Panc1 (cell line): ENCODE measurements around the gene MFAP5. TPM values are rescaled to one million over a fixed set of nuclear protein-coding genes. Genes with fewer than 3 reads are reported as not detected.

ENCODE experiments used
- ATAC-seq: fragments of 200-7000 bp; cut with Tn5 transposase; 2 replicates; pipeline ENCODE4 v1.9.1; 2020; ENCODE audit warnings: mild to moderate bottlenecking, moderate library complexity
- BruUV-seq: library from RNA; stranded (reverse); fragments of 400-500 nt; replicated peaks from 2 replicates; lab custom pipeline; 2021; lab: Mats Ljungman, UMichigan
- CTCF ChIA-PET: fragments of 300-600 bp; sonication (Branson Sonifier 250); formaldehyde crosslinking; loops from one replicate; lab custom pipeline; 2022; ENCODE audit warnings: antibody characterized with exemption; lab: Charles Lee
- POLR2A ChIA-PET: fragments of 300-600 bp; sonication (Branson Sonifier 250); formaldehyde crosslinking; loops from one replicate; lab custom pipeline; 2022; ENCODE audit warnings: antibody characterized with exemption; lab: Charles Lee
- DNase-seq: peaks from one replicate; pipeline ENCODE4 v3.0.0-alpha.2; 2010; ENCODE audit warnings: low read depth, low spot score
- H3K27ac ChIP-seq: 2 replicates; pipeline ENCODE4 v1.5.1; 2011; ENCODE audit warnings: mild to moderate bottlenecking, low read length, inconsistent platforms
- H3K27me3 ChIP-seq: fragments of 200-500 bp; sonication (Bioruptor generic); 2 replicates; pipeline ENCODE4 v1.6.0; 2014; ENCODE audit warnings: low read length, inconsistent platforms; ENCODE audit not compliant: control insufficient read depth, insufficient read depth
- H3K36me3 ChIP-seq: fragments of 200-500 bp; sonication (Bioruptor generic); 2 replicates; pipeline ENCODE4 v1.5.1; 2014; ENCODE audit warnings: inconsistent platforms, mild to moderate bottlenecking, low read length, moderate library complexity; ENCODE audit not compliant: control insufficient read depth, insufficient read depth
- H3K4me1 ChIP-seq: 2 replicates; pipeline ENCODE4 v1.5.1; 2011; ENCODE audit warnings: inconsistent platforms, mild to moderate bottlenecking, low read length, moderate library complexity; ENCODE audit not compliant: control insufficient read depth, insufficient read depth
- H3K4me3 ChIP-seq, 2 experiments: 2 replicates each; pipeline ENCODE4 v1.5.1; 2011 to 2012; ENCODE audit warnings: low read depth in 2 of 2, low read length in 2 of 2, mild to moderate bottlenecking in 2 of 2, inconsistent platforms in 1 of 2, moderate library complexity in 1 of 2
- H3K9me3 ChIP-seq: fragments of 200-500 bp; sonication (Bioruptor generic); 2 replicates; pipeline ENCODE4 v1.5.1; 2014; ENCODE audit warnings: low read depth, mild to moderate bottlenecking, inconsistent platforms, low read length, moderate library complexity; ENCODE audit not compliant: control insufficient read depth, insufficient read depth
- CTCF ChIP-seq: fragments of 450-650 bp; IDR thresholded peaks from 2 replicates; pipeline ENCODE4 v1.5.1; 2017; ENCODE audit warnings: mild to moderate bottlenecking
- POLR2AphosphoS5 ChIP-seq: IDR thresholded peaks from 2 replicates; pipeline ENCODE4 v1.6.1; 2012; ENCODE audit warnings: mild to moderate bottlenecking, low read depth, low read length, moderate library complexity
- REST ChIP-seq, 2 experiments: IDR thresholded peaks; 2 replicates each; pipeline ENCODE4 v1.6.1; 2011 to 2012; ENCODE audit warnings: low read depth in 2 of 2, control low read depth in 1 of 2, low read length in 1 of 2, mild to moderate bottlenecking in 1 of 2, moderate library complexity in 1 of 2; ENCODE audit not compliant: insufficient read depth in 1 of 2
- SIN3A ChIP-seq: IDR thresholded peaks from 2 replicates; pipeline ENCODE4 v1.6.1; 2012; ENCODE audit warnings: low read depth, mild to moderate bottlenecking, low read length, moderate library complexity, borderline replicate concordance; ENCODE audit not compliant: insufficient read depth
- TCF7L2 ChIP-seq: IDR thresholded peaks from 2 replicates; pipeline ENCODE4 v1.6.1; 2011; ENCODE audit warnings: mild to moderate bottlenecking, low read depth, low read length, inconsistent platforms
- in situ Hi-C: cut with HindIII; loops from 2 replicates; pipeline ENCODE4 v1.10.0; 2016; ENCODE audit warnings: low sequenced_read_pairs, low pct_unique_long_range_greater_than_20kb
- intact Hi-C: fragments of 100-400 bp; cut with micrococcal nuclease; formaldehyde crosslinking; loops from one replicate; pipeline ENCODE4 v1.10.0; 2022; ENCODE audit not compliant: unreplicated experiment
- total RNA-seq: library from RNA; stranded (reverse); gene quantifications from one replicate; pipeline ENCODE4 v1.2.1, GENCODE V29; 2021; ENCODE audit not compliant: unreplicated experiment

The MFAP5 gene
- total RNA-seq, 1 experiment from 2014 or later: not detected

GRCh38 chr12:8668441-8668840 is 5.8 kb upstream of the MFAP5 start:
- no peak for DNase-seq
- no peak for ATAC-seq
- no TSS peak for BruUV-seq
- Histone ChIP-seq H3K4me3 (no peak overlapping the region), H3K4me1 (no peaks in the 10 kb centered on the region), H3K36me3 (no peaks in the 10 kb centered on the region), H3K9me3 (no peaks in the 10 kb centered on the region), H3K27ac (no peak overlapping the region), H3K27me3 (no peaks in the 10 kb centered on the region; the same call in 1 of the 2 replicates)
- intact Hi-C loops: no loop called here
- CTCF ChIA-PET: no interaction called here
- in situ Hi-C loops: no loop called here
- POLR2A ChIA-PET: no interaction called here
- TF ChIP-seq CTCF: no peak
- no peak for TF ChIP-seq SIN3A
- TF ChIP-seq TCF7L2: no peak
- TF ChIP-seq REST (IDR thresholded peaks at IDR 0.05; ENCODE audit: insufficient read depth in 1 of 2, low read depth in 2 of 2, low read length in 1 of 2): no peak
- no peak for TF ChIP-seq POLR2AphosphoS5

- CTCF ChIA-PET: no interaction called here
- intact Hi-C loops: no loop called here
- no peaks in the 10 kb centered on the region for H3K9me3 ChIP-seq
Observed at GRCh38 chr12:8667270-8667669, 4.6 kb upstream of the MFAP5 start.

More at GRCh38 chr12:8667270-8667669, 4.6 kb upstream of the MFAP5 start:
- no TSS peak for BruUV-seq
- POLR2A ChIA-PET: no interaction called here
- Histone ChIP-seq H3K4me1 (no peaks in the 10 kb centered on the region), H3K27ac (no peak overlapping the region), H3K36me3 (no peaks in the 10 kb centered on the region), H3K4me3 (no peak overlapping the region), H3K27me3 (no peaks in the 10 kb centered on the region; the same call in 1 of the 2 replicates)
- ATAC-seq: no peak
- no peak for TF ChIP-seq REST (IDR thresholded peaks at IDR 0.05; ENCODE audit: insufficient read depth in 1 of 2, low read depth in 2 of 2, low read length in 1 of 2)
- no peak for TF ChIP-seq POLR2AphosphoS5
- no peak for TF ChIP-seq SIN3A
- no peak for TF ChIP-seq CTCF
- TF ChIP-seq TCF7L2: no peak
- no peak for DNase-seq
- in situ Hi-C loops: no loop called here
